Cerebellar nuclear complex (tissue), 1 donor: Measurements from ENCODE around the gene NT5E.
"Not testable (repeated sequence)": the region's sequence is repeated elsewhere in the genome, so short reads cannot be mapped to it uniquely, and the experiment has no call there.

Experiments used
- DNase-seq, 2 experiments: peaks; one replicate each; lab custom pipeline; 2025; lab: John Stamatoyannopoulos, UW

NT5E gene

GRCh38 chr6:85493389-85493788 is 43.5 kb downstream of the NT5E start:
- no peak for DNase-seq

DNA sequence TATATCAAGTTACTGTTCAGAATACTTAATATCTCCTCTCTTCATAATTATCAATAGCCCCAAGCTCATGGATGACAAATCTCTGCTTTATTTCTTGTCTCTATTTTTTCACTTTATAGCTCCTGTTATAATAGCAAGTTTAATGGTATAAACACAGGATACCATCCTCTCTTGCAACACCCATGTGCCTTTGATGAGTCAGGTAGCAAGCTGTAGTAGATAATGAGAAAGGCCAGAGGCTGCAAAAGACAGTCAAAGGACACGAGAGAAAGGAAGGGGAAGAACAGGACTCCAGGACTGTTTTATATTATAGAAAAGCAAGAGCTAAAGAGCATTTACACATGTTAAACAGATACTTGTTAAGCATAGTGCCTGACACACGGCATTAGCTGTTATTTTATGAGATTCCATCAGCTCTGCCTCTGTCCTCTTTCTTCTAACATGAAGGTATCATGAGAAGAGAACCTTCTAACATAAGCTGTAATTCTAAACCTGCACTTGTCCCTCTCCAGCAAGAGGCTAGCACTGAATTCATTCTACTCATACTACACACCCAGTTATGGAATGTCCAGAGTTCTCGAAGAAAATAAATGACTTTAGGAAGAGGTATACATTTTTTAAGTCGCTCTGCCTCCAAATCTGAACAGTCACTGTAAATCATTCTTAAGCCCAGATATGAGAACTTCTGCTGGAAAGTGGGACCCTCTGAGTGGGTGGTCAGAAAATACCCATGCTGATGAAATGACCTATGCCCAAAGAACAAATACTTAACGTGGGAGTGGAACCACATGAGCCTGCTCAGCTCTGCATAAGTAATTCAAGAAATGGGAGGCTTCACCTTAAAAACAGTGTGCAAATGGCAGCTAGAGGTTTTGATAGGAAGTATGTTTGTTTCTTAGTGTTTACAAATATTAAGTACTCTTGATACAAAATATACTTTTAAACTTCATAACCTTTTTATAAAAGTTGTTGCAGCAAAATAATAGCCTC is 45.0 kb downstream of the NT5E start:
- no peak for DNase-seq

DNA sequence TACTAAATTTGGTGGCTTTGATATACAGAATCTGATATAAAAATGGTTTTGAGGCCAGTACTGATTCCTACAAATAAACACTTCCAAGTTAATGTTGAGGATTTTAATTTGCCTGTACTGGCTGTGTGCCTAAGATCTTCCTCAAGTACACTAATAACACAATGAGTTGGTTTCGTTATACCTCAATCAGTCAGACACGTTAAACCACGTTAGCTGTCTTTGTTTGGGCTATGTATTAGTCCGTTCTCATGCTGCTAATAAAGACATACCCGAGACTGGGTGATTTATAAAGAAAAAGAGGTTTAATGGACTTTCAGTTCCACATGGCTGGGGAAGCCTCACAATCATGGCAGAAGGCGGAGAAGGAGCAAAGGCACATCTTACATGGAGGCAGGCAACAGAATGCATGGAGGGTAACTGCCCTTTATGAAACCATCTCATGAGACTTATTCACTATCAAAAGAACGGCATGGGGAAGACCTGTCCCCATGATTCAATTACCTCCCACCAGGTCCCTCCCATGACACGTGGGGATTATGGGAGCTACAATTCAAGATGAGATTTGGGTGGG is 46.2 kb downstream of the NT5E start:
- DNase-seq: no peak

- no peak for DNase-seq
Measured at GRCh38 chr6:85496856-85497255, 47.0 kb downstream of the NT5E start.

- no peak for DNase-seq
Measured at GRCh38 chr6:85498596-85499258, 48.8 kb downstream of the NT5E start.

- no peak for DNase-seq
Measured at GRCh38 chr6:85506441-85507093, 56.7 kb downstream of the NT5E start.

- no peak for DNase-seq
Measured at GRCh38 chr6:85516168-85516567, 66.3 kb downstream of the NT5E start.

DNA sequence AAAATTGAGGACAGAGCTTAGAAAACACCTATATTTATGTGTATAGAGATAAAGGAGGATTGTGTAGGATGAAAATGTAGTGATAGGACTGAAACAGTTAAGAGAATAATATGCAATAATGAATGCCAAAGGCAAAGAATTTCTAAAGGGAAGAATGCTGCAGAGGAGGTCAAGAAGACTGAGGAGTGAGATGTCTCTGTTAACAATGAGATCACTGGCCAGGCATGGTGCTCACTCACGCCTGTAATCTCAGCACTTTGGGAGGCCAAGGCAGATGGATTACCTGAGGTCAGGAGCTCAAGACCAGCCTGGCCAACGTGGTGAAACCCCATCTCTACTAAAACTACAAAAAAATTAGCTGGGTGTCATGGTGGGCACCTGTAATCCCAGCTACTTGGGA is 74.4 kb downstream of the NT5E start:
- DNase-seq: not testable (repeated sequence)

- no peak for DNase-seq
Measured at GRCh38 chr6:85537055-85537494, 87.2 kb downstream of the NT5E start.

GRCh38 chr6:85544776-85545175 is 94.9 kb downstream of the NT5E start:
- no peak for DNase-seq
